H4 (cell line): ENCODE results near the gene RPL18A. TPM values are rescaled to one million over a fixed set of nuclear protein-coding genes. Genes with fewer than 3 reads are reported as not detected.
"Not testable (repeated sequence)": the region's sequence is repeated elsewhere in the genome, so short reads cannot be mapped to it uniquely, and the experiment has no call there.

ENCODE experiments used
- DNase-seq: peaks from one replicate; pipeline ENCODE4 v3.0.0-alpha.2; 2015; ENCODE audit warnings: low spot score
- total RNA-seq: library from RNA; depleted of rRNA; stranded (reverse); fragments of >200 nt; shearing (Covaris generic); gene quantifications from 2 replicates; pipeline ENCODE4 v1.2.3, GENCODE V29; 2014

Gene RPL18A
- total RNA-seq, 1 experiment from 2014 or later = 1,297 TPM

DNA sequence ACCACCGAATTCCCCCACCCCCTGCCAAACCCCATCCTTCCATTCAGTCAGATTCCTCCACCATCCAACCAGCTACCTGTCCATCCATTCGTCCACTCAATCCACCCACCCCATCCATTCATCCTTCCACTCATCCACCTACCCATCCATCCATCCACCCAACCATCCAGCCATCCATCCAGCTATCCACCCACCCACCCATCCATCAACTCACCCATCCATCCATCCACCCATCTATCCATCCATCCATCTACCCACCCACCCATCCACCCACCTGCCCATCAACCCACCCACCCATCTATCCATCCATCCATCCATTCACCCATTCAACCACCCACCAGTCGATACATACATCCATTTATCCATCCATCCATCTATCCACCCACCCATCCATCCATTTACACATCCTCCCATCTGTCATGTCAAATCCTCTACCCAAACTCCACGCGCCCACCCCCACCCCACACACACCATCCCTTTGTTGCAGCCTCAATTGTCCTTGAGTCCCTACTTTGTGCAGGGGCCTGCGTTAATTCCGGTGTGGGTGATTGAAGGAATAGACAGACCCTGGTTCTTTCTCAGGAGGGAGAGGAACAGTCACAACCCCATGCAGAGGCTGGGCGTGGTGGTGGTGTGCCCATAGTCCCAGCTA lies 6.7 kb downstream of the RPL18A start:
- DNase-seq = no peak

DNA sequence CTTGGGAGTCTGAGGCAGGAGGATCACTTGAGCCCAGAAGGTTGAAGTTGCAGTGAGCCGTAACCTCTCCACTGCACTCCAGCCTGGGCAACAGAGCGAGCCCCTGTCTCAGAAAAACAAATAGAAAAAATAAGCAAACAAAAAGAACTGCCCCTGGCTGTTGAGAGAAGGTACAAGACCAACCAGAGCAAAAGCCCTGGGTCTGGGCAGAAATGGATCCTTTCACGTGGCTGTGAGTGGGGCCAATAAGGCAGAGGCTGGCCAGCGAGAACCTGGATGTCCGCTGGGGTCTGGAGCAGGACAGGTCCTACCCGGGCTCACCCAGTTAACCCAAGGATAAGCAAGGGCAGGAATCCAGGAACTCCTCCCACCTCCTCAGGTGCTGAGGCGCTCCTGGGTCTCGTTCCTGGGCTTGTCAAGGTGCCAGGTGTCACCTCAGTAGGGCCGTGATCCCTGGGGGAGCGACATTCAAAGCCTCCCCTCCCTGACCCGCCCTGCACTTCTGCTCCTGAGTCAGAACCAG lies 7.3 kb downstream of the RPL18A start:
- DNase-seq = no peak

DNA sequence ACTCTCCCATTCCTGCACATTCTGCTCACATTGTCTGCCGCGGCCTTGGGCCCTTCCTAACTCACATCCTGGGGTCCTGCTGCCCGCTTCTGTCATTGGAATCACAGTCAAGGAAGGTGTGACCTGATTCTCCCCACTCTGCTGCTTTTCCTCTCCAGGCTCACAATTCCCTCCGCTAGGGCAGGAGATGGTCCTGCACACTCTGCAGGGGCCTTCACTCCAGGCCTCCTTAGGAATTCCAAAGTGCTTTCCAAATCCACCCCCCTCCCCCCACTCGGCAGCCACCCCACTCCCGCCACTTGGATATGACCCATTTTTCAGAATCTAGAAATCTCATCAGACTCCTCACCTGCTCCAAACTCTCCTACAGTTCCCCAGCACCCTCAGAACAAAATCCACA lies 9.0 kb downstream of the RPL18A start:
- no peak for DNase-seq

DNA sequence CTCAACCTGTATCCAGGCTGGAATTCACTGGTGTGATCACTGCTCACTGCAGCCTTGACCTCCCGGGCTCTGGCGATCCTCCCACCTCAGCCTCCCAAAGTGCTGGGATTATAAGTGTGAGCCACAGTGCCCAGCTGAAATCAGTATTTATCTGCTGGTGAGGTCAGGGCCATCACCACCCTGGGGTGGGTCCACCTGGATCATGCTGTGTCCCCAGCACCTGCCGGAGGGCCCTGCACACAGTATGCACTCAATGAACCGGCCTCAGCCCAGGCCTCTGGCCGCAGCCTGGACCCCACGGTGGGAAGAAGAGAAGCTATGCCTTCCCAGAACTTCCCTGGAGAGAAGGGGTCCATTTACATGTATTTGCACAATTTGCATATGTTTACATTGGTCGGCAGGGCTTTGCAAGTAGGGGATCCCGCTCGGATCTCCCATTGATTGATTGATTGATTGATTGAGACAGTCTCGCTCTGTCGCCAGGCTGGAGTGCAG lies 9.5 kb downstream of the RPL18A start:
- DNase-seq = no peak

DNA sequence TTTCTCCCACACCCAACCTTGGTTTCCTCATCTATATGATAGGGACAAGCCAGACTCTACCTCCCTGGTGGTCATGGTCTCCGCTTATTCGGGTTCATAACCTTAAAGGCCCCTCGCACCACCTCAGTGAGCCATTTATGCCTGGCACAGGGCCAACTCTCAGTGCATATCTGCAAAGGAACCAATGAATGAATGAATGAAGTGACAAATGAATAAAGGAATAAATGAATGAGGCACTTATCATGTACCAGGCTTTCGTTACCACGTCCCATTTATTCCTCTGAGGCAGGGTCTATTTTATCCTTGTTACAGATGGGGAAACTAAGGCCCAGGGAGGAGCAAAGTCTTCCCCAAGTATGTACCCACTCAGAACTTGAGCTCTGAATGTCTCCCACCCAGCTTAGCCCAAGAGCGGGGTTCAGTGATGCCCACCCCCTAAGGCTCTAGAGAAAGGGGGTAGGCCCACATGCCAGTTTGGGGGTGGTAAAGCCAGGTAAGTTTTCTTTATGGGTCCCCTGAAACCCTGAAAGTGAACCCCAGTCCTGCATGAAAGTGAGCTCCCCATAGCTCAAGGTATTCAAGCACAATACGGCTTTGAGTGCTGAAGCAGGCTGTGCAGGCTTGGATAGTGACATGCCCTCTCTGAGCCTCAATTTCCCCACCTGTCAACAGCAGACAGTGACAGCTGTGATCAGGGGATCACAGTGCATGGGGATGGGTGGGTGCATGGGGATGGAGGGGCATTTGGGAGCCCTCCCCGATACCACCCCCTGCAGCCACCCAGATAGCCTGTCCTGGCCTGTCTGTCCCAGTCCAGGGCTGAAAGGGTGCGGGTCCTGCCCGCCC lies 11.5 kb downstream of the RPL18A start:
- DNase-seq = no peak

DNA sequence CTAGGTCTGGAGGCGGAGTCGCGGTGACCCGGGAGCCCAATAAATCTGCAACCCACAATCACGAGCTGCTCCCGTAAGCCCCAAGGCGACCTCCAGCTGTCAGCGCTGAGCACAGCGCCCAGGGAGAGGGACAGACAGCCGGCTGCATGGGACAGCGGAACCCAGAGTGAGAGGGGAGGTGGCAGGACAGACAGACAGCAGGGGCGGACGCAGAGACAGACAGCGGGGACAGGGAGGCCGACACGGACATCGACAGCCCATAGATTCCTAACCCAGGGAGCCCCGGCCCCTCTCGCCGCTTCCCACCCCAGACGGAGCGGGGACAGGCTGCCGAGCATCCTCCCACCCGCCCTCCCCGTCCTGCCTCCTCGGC lies 12.2 kb downstream of the RPL18A start, which contains the start of gene SLC5A5:
TSS of gene SLC5A5 (plus strand) at position 68 of the 373 bp plus-strand sequence. CDS start 375 bp downstream, outside the sequence.
- DNase-seq = no peak

DNA sequence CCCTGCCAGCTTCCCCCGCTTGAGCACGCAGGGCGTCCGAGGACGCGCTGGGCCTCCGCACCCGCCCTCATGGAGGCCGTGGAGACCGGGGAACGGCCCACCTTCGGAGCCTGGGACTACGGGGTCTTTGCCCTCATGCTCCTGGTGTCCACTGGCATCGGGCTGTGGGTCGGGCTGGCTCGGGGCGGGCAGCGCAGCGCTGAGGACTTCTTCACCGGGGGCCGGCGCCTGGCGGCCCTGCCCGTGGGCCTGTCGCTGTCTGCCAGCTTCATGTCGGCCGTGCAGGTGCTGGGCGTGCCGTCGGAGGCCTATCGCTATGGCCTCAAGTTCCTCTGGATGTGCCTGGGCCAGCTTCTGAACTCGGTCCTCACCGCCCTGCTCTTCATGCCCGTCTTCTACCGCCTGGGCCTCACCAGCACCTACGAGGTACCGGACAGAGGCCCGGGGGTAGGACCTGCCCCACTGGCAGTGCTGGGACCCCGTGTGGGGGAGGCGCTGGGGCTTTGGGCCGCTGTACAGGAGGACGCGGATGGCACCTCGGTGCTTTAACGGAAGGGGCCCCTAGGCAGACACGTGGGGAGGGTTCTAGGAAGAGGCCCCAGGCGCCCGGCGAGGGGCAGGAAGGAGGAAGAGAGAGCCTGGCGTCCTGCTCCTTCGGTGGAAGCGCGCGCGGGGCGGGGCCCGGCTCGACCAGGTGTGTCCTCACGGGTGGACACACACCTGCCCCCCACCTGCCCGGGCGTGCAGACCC lies 12.7 kb downstream of the RPL18A start:
- no peak for DNase-seq

DNA sequence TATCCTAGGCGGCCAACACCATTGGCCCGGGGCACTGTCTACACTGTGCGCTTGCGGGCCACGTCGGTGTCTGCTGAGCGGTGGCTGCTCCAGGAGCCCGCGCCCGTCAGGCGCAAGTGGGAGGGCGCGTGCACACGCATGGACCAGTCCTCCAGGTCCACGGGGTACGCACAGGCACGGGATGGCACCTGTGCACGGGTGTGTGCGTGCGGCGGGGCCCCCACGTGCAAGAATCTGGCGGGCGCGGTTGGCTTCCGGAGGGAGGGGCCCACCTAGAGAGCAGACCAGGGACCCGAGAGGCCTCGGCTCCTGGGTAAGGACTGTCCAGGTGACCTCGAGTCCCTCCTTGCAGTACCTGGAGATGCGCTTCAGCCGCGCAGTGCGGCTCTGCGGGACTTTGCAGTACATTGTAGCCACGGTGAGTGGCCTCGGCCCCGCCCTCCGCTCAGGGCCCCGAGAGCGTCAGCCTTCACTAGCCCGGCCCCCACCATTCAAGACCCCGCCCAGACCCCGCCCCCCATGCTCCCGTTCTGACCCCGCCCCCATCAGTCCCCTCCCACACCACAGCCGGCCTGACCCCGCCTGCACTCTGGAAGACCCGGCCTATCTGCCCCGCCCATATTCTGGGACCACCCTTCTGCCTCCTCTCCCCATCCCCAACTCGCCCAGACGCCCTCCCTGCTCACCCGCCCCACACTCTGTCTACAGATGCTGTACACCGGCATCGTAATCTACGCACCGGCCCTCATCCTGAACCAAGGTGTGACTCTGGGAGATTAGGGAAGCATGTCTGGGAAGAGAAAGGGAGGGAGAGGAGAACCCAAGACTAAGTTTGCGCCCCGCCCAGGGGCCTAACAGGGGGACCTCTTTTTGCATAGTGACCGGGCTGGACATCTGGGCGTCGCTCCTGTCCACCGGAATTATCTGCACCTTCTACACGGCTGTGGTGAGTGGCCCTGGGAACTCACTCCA lies 14.4 kb downstream of the RPL18A start:
- DNase-seq = peak; percentile 2

DNA sequence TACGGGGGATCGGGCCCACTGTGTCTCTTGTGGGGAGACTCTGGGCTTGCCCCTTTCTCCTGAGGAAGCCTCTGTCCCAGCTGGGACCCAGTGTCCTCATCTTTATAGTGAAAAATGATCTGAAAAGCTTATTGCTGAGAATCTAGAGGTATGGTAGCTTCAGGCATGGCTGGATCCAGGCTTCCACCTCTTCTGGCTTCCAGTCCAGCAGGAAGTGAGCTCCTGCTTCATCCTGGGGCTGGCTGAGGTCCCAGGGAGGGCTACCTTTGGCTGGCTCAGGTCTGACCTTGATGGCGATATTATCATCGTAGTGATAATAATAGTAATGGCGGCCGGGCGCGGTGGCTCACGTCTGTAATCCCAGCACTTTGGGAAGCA lies 15.0 kb downstream of the RPL18A start:
- DNase-seq = no peak

DNA sequence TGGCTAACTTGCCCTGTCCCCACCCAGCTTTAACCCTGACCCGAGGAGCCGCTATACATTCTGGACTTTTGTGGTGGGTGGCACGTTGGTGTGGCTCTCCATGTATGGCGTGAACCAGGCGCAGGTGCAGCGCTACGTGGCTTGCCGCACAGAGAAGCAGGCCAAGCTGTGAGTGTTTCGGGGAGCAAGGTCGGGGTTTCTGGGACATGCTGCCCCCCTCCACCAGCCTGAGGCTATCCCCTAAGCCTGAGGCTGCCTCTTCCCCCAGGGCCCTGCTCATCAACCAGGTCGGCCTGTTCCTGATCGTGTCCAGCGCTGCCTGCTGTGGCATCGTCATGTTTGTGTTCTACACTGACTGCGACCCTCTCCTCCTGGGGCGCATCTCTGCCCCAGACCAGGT lies 18.0 kb downstream of the RPL18A start:
- DNase-seq = no peak

DNA sequence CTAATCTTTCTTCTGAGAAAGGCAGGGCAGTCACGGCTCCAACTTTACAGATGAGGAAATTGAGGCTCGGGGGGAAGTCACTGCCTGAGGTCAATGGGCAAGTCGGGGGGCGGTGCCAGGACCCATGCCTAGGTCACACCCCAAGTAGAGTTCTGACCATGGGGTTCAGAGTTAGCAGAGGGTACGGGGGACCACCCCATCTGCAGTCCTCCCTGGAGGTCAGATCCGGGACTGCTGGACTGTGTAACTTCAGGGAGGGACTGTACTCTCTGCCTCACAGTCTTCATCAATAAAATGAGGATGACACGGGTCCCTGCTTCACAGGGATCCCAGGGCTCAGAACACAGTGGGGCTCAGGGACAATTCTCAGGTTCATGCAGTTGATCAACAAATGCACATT lies 19.8 kb downstream of the RPL18A start:
- DNase-seq = no peak

DNA sequence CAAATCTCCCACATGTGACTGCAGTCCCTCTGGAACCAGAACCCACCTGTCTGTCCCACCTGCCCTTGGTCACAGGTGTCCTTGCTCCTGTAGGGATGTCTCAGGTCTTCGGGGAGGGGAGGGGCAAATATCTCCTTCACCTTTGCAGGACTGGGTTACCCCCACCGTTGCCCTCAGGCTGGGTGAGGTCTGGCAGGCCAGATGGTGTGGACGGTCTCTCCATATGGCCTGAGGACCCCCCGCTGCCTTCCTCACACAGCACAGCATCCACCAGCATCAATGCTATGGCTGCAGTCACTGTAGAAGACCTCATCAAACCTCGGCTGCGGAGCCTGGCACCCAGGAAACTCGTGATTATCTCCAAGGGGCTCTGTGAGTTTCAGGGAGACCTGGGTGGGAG lies 22.0 kb downstream of the RPL18A start:
- no peak for DNase-seq

DNA sequence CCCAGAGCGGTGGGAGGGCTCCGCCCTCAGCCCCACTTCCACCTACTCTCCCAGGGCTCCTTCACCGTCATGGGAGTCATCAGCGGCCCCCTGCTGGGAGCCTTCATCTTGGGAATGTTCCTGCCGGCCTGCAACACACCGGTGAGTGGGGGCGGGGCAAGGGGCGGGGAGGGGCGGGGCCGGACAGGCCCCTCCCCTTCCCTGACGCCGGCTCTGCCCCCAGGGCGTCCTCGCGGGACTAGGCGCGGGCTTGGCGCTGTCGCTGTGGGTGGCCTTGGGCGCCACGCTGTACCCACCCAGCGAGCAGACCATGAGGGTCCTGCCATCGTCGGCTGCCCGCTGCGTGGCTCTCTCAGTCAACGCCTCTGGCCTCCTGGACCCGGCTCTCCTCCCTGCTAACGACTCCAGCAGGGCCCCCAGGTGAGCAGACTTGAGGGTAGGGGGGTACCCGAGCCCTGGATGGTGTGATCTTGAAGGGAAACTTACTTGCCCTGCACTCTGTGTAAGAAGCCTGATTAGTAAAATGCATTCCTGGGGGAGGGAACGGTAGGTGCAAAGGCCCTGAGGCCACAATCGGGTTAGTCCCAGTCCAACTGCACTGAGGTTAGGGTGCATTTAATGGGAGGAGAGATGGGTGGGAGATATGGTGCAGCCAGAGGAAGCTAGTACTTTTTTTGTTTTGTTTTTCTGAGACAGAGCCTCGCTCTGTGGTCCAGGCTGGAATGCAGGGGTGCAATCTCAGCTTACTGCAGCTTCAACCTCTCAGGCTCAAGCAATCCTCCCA lies 24.1 kb downstream of the RPL18A start:
- DNase-seq = no peak

DNA sequence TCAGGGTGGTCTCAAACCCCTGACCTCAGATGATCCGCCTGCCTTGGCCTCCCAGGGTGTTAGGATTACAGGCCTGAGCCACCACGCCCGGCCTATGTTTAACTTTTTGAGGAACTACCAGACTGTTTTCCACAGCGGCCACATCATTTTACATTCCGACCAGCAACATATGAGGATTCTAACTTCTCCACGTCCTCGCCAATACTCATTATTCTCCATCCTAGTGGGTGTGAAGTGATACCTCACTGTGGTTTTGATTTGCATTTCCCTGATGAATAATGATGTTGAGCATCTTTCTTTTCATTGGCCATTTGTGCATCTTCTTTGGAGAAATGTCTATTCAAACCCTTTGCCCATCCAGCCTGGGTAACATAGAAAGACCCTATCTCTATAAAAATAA lies 26.8 kb downstream of the RPL18A start:
- no peak for DNase-seq

DNA sequence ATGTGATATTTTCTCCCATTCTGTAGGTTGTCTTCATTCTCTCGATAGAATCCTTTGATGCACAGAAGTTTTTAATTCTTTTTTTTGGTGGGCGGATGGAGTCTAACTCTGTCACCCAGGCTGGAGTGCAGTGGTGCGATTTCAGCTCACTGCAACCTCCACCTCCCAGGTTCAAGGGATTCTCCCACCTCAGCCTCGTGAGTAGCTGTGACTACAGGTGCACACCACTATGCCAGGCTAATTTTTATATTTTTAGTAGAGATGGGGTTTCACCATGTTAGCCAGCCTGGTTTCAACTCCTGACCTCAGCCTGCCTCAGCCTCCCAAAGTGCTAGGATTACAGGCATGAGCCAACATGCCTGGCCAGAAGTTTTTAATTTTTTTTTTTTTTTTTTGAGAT lies 27.5 kb downstream of the RPL18A start:
- not testable (repeated sequence) for DNase-seq

DNA sequence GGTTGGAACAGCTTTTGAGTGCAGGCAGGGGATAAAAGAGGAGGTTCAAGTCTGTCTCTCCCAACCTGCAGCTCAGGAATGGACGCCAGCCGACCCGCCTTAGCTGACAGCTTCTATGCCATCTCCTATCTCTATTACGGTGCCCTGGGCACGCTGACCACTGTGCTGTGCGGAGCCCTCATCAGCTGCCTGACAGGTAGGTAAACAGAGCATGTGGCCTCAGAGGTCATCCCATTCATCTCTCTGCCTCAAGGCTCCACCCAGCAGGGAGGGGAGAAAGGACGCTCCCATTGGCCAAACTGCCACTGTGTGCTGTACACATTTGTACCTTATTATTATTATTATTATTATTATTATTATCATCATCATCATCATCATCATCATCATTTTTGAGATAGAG lies 28.6 kb downstream of the RPL18A start:
- no peak for DNase-seq

DNA sequence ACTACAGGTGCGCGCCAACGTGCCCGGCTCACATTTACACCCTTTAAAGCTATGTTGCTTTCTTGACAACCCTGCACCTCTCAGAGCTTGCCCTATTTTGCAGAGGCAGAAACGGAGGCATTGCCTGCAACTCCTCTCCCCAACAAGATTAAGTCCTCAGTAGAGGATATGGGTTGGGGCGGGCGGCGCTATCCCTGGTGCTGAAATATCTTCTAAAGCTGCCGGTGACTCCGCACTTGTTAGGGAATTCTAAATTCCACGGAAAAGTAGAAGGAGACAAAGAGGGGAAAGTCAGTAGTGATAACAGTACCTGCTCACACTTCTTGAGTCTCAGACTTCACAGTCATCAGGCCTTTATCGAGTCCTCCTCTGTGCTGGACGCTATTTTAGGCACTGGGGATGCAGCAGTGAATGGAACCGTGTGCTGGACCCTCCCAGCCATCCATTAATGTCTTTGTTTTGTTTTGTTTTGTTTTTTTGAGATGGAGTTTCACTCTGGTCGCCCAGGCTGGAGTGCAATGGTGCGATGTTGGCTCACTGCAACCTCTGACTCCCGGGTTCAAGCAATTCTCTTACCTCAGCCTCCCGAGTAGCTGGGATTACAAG lies 30.0 kb downstream of the RPL18A start:
- no peak for DNase-seq

DNA sequence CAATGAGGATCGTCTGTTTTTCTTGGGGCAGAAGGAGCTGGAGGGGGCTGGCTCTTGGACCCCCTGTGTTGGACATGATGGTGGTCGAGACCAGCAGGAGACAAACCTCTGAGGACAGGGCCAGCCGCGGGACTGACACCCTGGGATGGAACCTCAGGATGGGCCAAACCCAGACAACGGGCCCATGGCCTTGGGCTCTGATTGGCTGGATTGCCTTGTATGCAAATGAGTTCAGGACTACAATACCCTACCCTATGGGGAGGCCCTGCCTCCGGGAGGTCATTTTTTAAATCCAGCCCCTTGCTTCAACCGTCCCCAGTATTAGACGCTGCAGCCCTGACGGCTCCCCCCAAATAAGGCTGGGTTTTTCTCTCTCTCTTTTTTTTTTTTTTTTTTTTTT lies 34.1 kb downstream of the RPL18A start:
- no peak for DNase-seq

DNA sequence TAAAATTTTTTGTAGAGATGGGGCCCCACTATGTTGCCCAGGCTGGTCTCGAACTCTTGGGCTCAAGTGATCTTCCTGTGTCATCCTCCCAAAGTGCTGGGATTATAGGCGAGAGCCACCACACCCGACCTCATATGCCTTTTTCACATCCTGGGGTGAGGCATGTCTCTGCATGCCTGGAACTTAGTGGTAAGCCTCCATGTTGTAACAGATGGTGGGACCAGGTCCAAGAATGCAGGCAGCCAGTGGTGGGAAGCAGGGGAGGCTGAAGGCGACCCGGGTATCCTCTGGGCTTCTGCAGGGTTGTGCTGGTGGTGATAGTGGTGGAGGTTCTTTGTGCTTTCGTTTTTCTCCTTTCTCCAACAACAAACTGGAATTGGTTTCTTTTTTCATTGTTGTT lies 43.0 kb downstream of the RPL18A start:
- peak; percentile 81 for DNase-seq

DNA sequence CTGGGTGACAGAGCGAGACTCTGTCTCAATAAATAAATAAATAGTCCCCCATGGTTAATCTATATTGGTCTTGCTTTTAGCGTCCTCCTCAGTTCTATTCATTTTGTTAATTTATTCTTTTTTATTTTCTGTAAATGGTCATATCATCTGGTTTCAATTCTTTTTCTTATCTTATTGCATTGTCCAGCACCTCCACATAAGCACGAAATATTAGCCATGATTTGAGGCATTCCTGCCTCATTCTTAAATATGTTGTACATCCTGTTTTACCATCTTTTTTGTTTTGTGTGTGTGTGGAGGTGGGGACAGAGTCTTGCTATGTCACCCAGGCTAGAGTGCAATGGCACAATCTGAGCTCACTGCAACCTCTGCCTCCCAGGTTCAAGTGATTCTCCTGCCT lies 48.5 kb downstream of the RPL18A start:
- DNase-seq = no peak
